GF-D8 (cell line): ENCODE results near the gene BCL2.

Source experiments
- DNase-seq: peaks from one replicate; lab custom pipeline; 2025; lab: John Stamatoyannopoulos, UW

BCL2 gene

GRCh38 chr18:63140038-63140450 is 179.5 kb downstream of the BCL2 start:
- no peak for DNase-seq

- peak; percentile 93 for DNase-seq
Observed at GRCh38 chr18:63138436-63139340, 180.9 kb downstream of the BCL2 start.

- DNase-seq: peak; percentile 99
Observed at GRCh38 chr18:63137999-63138435, 181.6 kb downstream of the BCL2 start.

GRCh38 chr18:63135101-63135500 is 184.5 kb downstream of the BCL2 start:
- DNase-seq: no peak

GRCh38 chr18:63132819-63133200 is 186.8 kb downstream of the BCL2 start:
- DNase-seq: no peak

GRCh38 chr18:63131959-63132818 is 187.4 kb downstream of the BCL2 start:
- no peak for DNase-seq

- no peak for DNase-seq
Observed at GRCh38 chr18:63131106-63131958, 188.2 kb downstream of the BCL2 start.

- no peak for DNase-seq
Observed at GRCh38 chr18:63130176-63130575, 189.4 kb downstream of the BCL2 start.

GRCh38 chr18:63128237-63128974 is 191.2 kb downstream of the BCL2 start:
- no peak for DNase-seq

- DNase-seq: no peak
Observed at GRCh38 chr18:63126134-63127069, 193.2 kb downstream of the BCL2 start.

- DNase-seq: no peak
Observed at GRCh38 chr18:63120620-63121019, 198.9 kb downstream of the BCL2 start.

GRCh38 chr18:63119647-63120046 is 199.9 kb downstream of the BCL2 start:
- DNase-seq: no peak

- DNase-seq: no peak
Observed at GRCh38 chr18:63113899-63114565, 205.5 kb downstream of the BCL2 start.

GRCh38 chr18:63112706-63113105 is 206.9 kb downstream of the BCL2 start:
- peak; percentile 92 for DNase-seq

GRCh38 chr18:63111671-63112402 is 207.7 kb downstream of the BCL2 start:
- DNase-seq: peak; percentile 97

- DNase-seq: no peak
Observed at GRCh38 chr18:63109802-63110201, 209.8 kb downstream of the BCL2 start.

- no peak for DNase-seq
Observed at GRCh38 chr18:63109022-63109421, 210.5 kb downstream of the BCL2 start.

GRCh38 chr18:63107931-63108330 is 211.6 kb downstream of the BCL2 start:
- DNase-seq: no peak
